Measurements from ENCODE around the gene ADARB2.

DNA sequence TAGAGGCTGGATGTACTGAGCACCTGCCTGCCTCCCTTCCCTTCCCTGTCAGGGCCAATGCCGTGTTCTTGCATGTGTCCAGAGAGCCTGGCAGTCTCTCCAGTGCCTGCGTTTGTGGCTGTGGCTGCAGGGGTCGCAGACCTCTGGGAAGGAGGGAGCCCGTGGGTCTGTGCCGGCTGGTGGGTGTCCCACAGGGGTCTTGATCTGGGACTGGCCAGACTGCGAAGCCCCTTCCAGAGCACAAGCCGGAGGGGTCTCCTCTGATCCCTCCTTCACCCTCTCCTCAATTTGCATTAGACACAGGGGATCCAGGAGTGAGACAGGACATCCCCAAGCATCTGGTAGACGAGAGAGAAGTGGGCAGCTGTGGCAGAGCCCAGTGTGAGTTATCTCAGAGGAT, 199.2 kb downstream of the ADARB2 start:
- TF ChIP-seq, protein P1, sequence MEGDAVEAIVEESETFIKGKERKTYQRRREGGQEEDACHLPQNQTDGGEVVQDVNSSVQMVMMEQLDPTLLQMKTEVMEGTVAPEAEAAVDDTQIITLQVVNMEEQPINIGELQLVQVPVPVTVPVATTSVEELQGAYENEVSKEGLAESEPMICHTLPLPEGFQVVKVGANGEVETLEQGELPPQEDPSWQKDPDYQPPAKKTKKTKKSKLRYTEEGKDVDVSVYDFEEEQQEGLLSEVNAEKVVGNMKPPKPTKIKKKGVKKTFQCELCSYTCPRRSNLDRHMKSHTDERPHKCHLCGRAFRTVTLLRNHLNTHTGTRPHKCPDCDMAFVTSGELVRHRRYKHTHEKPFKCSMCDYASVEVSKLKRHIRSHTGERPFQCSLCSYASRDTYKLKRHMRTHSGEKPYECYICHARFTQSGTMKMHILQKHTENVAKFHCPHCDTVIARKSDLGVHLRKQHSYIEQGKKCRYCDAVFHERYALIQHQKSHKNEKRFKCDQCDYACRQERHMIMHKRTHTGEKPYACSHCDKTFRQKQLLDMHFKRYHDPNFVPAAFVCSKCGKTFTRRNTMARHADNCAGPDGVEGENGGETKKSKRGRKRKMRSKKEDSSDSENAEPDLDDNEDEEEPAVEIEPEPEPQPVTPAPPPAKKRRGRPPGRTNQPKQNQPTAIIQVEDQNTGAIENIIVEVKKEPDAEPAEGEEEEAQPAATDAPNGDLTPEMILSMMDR (conservative IDR thresholded peaks at IDR 0.05; ENCODE audit: low read depth in 2 of 2) = no peak
- TF ChIP-seq, protein P2, sequence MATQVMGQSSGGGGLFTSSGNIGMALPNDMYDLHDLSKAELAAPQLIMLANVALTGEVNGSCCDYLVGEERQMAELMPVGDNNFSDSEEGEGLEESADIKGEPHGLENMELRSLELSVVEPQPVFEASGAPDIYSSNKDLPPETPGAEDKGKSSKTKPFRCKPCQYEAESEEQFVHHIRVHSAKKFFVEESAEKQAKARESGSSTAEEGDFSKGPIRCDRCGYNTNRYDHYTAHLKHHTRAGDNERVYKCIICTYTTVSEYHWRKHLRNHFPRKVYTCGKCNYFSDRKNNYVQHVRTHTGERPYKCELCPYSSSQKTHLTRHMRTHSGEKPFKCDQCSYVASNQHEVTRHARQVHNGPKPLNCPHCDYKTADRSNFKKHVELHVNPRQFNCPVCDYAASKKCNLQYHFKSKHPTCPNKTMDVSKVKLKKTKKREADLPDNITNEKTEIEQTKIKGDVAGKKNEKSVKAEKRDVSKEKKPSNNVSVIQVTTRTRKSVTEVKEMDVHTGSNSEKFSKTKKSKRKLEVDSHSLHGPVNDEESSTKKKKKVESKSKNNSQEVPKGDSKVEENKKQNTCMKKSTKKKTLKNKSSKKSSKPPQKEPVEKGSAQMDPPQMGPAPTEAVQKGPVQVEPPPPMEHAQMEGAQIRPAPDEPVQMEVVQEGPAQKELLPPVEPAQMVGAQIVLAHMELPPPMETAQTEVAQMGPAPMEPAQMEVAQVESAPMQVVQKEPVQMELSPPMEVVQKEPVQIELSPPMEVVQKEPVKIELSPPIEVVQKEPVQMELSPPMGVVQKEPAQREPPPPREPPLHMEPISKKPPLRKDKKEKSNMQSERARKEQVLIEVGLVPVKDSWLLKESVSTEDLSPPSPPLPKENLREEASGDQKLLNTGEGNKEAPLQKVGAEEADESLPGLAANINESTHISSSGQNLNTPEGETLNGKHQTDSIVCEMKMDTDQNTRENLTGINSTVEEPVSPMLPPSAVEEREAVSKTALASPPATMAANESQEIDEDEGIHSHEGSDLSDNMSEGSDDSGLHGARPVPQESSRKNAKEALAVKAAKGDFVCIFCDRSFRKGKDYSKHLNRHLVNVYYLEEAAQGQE (IDR thresholded peaks at IDR 0.05; ENCODE audit: unreplicated experiment) = no peak
- no peak for TF ChIP-seq CREB1 (CRISPR knock-in tag; IDR thresholded peaks at IDR 0.05; ENCODE audit: low read depth)
- TF ChIP-seq EZH2phosphoT487 (IDR thresholded peaks at IDR 0.05; ENCODE audit: unreplicated experiment) = no peak
- TF ChIP-seq POLR2AphosphoS5 (IDR thresholded peaks at IDR 0.05; ENCODE audit: low read depth) = no peak
- TF ChIP-seq EZH2 (IDR thresholded peaks at IDR 0.05; ENCODE audit: low read depth, unreplicated experiment) = no peak
- no peak for TF ChIP-seq ZNF114 (CRISPR knock-in tag; IDR thresholded peaks at IDR 0.05)
- no peak for TF ChIP-seq JUNB (IDR thresholded peaks at IDR 0.05; ENCODE audit: unreplicated experiment)
- TF ChIP-seq NANOG (IDR thresholded peaks at IDR 0.05; ENCODE audit: borderline replicate concordance) = no peak
- TF ChIP-seq, protein P3, sequence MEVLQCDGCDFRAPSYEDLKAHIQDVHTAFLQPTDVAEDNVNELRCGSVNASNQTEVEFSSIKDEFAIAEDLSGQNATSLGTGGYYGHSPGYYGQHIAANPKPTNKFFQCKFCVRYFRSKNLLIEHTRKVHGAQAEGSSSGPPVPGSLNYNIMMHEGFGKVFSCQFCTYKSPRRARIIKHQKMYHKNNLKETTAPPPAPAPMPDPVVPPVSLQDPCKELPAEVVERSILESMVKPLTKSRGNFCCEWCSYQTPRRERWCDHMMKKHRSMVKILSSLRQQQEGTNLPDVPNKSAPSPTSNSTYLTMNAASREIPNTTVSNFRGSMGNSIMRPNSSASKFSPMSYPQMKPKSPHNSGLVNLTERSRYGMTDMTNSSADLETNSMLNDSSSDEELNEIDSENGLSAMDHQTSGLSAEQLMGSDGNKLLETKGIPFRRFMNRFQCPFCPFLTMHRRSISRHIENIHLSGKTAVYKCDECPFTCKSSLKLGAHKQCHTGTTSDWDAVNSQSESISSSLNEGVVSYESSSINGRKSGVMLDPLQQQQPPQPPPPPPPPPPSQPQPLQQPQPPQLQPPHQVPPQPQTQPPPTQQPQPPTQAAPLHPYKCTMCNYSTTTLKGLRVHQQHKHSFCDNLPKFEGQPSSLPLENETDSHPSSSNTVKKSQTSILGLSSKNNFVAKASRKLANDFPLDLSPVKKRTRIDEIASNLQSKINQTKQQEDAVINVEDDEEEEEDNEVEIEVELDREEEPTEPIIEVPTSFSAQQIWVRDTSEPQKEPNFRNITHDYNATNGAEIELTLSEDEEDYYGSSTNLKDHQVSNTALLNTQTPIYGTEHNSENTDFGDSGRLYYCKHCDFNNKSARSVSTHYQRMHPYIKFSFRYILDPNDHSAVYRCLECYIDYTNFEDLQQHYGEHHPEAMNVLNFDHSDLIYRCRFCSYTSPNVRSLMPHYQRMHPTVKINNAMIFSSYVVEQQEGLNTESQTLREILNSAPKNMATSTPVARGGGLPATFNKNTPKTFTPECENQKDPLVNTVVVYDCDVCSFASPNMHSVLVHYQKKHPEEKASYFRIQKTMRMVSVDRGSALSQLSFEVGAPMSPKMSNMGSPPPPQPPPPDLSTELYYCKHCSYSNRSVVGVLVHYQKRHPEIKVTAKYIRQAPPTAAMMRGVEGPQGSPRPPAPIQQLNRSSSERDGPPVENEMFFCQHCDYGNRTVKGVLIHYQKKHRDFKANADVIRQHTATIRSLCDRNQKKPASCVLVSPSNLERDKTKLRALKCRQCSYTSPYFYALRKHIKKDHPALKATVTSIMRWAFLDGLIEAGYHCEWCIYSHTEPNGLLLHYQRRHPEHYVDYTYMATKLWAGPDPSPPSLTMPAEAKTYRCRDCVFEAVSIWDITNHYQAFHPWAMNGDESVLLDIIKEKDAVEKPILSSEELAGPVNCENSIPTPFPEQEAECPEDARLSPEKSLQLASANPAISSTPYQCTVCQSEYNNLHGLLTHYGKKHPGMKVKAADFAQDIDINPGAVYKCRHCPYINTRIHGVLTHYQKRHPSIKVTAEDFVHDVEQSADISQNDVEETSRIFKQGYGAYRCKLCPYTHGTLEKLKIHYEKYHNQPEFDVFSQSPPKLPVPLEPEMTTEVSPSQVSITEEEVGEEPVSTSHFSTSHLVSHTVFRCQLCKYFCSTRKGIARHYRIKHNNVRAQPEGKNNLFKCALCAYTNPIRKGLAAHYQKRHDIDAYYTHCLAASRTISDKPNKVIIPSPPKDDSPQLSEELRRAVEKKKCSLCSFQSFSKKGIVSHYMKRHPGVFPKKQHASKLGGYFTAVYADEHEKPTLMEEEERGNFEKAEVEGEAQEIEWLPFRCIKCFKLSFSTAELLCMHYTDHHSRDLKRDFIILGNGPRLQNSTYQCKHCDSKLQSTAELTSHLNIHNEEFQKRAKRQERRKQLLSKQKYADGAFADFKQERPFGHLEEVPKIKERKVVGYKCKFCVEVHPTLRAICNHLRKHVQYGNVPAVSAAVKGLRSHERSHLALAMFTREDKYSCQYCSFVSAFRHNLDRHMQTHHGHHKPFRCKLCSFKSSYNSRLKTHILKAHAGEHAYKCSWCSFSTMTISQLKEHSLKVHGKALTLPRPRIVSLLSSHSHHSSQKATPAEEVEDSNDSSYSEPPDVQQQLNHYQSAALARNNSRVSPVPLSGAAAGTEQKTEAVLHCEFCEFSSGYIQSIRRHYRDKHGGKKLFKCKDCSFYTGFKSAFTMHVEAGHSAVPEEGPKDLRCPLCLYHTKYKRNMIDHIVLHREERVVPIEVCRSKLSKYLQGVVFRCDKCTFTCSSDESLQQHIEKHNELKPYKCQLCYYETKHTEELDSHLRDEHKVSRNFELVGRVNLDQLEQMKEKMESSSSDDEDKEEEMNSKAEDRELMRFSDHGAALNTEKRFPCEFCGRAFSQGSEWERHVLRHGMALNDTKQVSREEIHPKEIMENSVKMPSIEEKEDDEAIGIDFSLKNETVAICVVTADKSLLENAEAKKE (CRISPR knock-in tag; IDR thresholded peaks at IDR 0.05) = no peak
- TF ChIP-seq STAT1 (IDR thresholded peaks at IDR 0.05; ENCODE audit: unreplicated experiment) = no peak
- TF ChIP-seq ZNF331 (CRISPR knock-in tag; IDR thresholded peaks at IDR 0.05; ENCODE audit: low read depth) = no peak
